Uterus (tissue), 4 donors: ENCODE measurements around the gene PTTG1. TPM values are rescaled to one million over a fixed set of nuclear protein-coding genes. Genes with fewer than 3 reads are reported as not detected.
A peak's percentile ranks its signal among the peaks of the same experiment; 100 is the strongest.

Source experiments
- DNase-seq, 2 donors: peaks; one replicate each; pipeline ENCODE4 v3.0.0-alpha.2; 2019 to 2020
- H3K27ac ChIP-seq, 2 donors: fragments of 200-600 bp; sonication (generic); 1 replicate in 1 of 2; 2 replicates in 1 of 2; pipeline ENCODE4 v1.5.1; 2016 to 2018
- H3K27me3 ChIP-seq, 2 donors: fragments of 200-600 bp; sonication (generic); one replicate each; pipeline ENCODE4 v1.5.1; 2018 to 2019; ENCODE audit warnings: control low read depth in 1 of 2
- H3K36me3 ChIP-seq, 2 donors: fragments of 200-600 bp; sonication (generic); one replicate each; pipeline ENCODE4 v1.5.1; 2019; ENCODE audit warnings: control low read depth in 1 of 2
- H3K4me1 ChIP-seq, 2 donors: fragments of 200-600 bp; sonication (generic); one replicate each; pipeline ENCODE4 v1.5.1; 2018 to 2019; ENCODE audit warnings: control low read depth in 1 of 2
- H3K4me3 ChIP-seq, 2 donors: fragments of 200-600 bp; sonication (generic); 1 replicate in 1 of 2; 2 replicates in 1 of 2; pipeline ENCODE4 v1.5.1; 2018 to 2019; ENCODE audit warnings: mild to moderate bottlenecking in 1 of 2
- H3K9me3 ChIP-seq, 2 donors: fragments of 200-600 bp; sonication (generic); one replicate each; pipeline ENCODE4 v1.5.1; 2019; ENCODE audit warnings: control low read depth in 1 of 2
- POLR2A ChIP-seq, 2 donors: fragments of 450-650 bp; IDR thresholded peaks; one replicate each; pipeline ENCODE4 v1.6.1; 2016; ENCODE audit warnings: antibody characterized with exemption in 2 of 2, mild to moderate bottlenecking in 1 of 2, moderate library complexity in 1 of 2
- intact Hi-C: fragments of 100-400 bp; cut with DNase I; formaldehyde crosslinking; loops from one replicate; pipeline ENCODE4 v1.15.1; 2023; ENCODE audit warnings: low total_unique reads
- total RNA-seq, 4 donors: library from RNA; depleted of rRNA in 3 of 4; stranded (reverse); fragments of >200 nt in 3 of 4; gene quantifications; one replicate each; pipeline versions ENCODE4 v1.1.0 to v1.2.4, GENCODE V29; 2014 to 2023
- TF ChIP-seq, protein P1 (sequence below), 4 experiments: fragments of 200-600 bp in 2 of 4; fragments of 450-650 bp in 2 of 4; sonication (generic) in 2 of 4; IDR thresholded peaks; one replicate each; pipeline ENCODE4 v1.5.1; 2016 to 2019; ENCODE audit warnings: antibody characterized with exemption in 4 of 4, mild to moderate bottlenecking in 2 of 4, moderate library complexity in 1 of 4
- donor health status: DM: yes; HTN: yes; CAD: no.

PTTG1 gene
- total RNA-seq, 4 donors from 2014 or later = 2.4 to 40.0 (median 10.6) TPM; not detected in 1

DNA sequence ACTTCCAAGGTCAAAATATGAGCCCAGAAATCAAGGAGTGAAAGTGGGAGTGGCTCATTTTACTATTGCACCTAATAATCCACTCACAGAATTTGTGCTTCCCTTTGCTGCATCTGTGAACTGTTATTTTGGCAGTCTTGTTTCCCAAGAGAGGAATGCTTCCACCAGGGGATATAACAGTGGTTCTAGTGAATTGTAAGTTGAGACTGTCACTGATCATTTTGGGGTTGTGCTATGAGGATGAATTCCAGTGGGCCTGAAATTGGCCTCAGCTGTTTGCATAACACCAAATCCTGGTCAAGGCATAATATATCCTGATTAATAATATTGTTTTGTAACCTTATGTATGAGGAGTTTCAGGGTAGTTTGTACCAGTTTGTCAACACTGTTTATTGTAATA lies 36.2 kb upstream of the PTTG1 start:
- TF ChIP-seq, protein P1, sequence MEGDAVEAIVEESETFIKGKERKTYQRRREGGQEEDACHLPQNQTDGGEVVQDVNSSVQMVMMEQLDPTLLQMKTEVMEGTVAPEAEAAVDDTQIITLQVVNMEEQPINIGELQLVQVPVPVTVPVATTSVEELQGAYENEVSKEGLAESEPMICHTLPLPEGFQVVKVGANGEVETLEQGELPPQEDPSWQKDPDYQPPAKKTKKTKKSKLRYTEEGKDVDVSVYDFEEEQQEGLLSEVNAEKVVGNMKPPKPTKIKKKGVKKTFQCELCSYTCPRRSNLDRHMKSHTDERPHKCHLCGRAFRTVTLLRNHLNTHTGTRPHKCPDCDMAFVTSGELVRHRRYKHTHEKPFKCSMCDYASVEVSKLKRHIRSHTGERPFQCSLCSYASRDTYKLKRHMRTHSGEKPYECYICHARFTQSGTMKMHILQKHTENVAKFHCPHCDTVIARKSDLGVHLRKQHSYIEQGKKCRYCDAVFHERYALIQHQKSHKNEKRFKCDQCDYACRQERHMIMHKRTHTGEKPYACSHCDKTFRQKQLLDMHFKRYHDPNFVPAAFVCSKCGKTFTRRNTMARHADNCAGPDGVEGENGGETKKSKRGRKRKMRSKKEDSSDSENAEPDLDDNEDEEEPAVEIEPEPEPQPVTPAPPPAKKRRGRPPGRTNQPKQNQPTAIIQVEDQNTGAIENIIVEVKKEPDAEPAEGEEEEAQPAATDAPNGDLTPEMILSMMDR (IDR thresholded peaks at IDR 0.05) = no peak
- TF ChIP-seq POLR2A (IDR thresholded peaks at IDR 0.05) = no peak
- no peaks in the 10 kb centered on the region for H3K4me1 ChIP-seq
- no peak overlapping the region for H3K27ac ChIP-seq
- H3K4me3 ChIP-seq = no peak overlapping the region
- intact Hi-C loops = no loop called here
- no peak for DNase-seq
- H3K27me3 ChIP-seq = no peaks in the 10 kb centered on the region
- H3K9me3 ChIP-seq = peaks cover 0 to 19% of the 10 kb centered on the region in 2 donors
- H3K36me3 ChIP-seq = no peaks in the 10 kb centered on the region

DNA sequence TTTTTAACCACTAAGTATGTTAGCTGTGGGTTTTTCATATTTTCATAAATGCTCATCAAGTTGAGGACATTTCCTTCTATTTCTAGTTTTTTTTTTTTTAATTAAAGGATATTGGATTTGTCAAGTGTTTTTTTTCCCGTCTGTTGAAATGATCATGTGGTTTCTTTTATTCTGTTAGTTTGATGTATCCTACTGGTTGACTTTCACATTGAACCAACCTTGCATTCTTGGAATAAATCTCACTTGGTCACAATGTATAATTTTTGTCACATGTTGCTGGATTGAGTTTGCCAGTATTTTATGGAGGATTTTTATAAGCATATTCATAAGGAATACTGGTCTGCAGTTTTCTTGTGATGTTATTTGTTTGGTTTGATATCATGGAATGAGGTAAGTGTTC lies 34.2 kb upstream of the PTTG1 start:
- Histone ChIP-seq H3K4me1 (no peaks in the 10 kb centered on the region), H3K27ac (no peak overlapping the region), H3K27me3 (no peaks in the 10 kb centered on the region), H3K36me3 (no peaks in the 10 kb centered on the region), H3K9me3 (peaks cover 0 to 19% of the 10 kb centered on the region in 2 donors), H3K4me3 (no peak overlapping the region)
- intact Hi-C loops = no loop called here
- TF ChIP-seq POLR2A (IDR thresholded peaks at IDR 0.05) = no peak
- no peak for DNase-seq

DNA sequence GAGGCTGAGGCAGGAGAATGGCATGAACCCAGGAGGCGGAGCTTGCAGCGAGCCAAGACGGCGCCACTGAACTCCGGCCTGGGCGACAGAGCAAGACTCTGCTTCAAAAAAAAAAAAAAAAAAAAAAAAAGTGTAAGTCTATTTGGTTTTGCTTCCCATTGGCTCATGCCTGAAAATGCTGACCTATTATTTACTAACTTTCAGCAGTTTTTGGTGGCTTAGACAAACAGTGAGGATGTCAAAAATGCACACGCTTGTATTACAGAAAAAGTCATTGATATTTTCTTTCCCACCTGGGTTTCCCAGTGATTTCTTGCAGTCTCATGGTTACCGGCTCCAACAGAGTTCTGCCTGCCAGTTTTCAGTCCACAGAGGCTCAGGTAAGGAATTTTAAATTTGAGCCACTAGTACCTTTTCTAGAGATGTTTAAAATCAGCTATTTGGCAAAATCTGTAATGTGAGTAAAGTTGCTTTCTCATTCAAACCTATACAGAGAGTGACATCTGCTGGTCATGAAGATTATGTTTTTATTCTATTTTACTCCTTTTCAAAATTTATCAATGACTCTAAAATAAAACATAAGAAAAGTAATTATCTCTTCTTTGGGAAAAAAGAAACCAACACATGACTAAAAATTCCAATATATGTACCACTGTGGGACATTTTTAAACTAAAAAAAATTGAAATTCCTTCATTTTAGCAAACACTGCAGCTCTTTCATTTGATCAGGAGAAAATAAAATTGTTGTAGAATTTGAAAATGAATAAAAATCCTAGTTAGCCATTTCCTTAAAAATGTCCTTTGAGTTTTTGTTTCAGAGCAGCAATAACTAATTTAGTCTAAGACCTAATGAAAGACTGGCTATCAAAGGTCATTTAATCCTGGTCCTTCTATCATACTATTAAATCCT lies 30.6 kb upstream of the PTTG1 start:
- Histone ChIP-seq H3K4me3 (no peak overlapping the region), H3K9me3 (peaks cover 0 to 19% of the 10 kb centered on the region in 2 donors), H3K36me3 (no peaks in the 10 kb centered on the region), H3K27me3 (no peaks in the 10 kb centered on the region), H3K27ac (no peak overlapping the region), H3K4me1 (no peaks in the 10 kb centered on the region)
- intact Hi-C loops = no loop called here
- TF ChIP-seq, protein P1 (IDR thresholded peaks at IDR 0.05) = peak in 3 of 4 experiments; percentile 33 to 40 (median 36)
- TF ChIP-seq POLR2A (IDR thresholded peaks at IDR 0.05) = no peak
- DNase-seq = no peak

DNA sequence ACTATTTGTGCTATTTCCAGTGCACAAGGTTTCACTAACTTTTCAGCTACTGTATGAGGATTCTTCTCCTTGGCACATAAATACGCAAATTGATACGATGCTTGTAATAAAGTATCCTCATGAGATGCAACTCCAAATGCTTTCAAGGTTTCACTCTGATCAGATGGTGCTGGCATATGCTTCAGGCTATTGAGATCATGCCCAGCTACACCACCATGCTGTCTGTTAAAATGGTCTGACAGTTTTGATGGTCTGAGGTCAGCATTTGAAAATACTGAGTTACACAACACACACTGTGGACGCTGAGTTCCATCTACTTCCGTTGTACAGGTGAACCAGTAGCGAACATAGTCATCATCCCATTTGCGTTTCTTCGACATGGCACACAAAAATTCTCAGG lies 26.5 kb upstream of the PTTG1 start:
- intact Hi-C loops = no loop called here

DNA sequence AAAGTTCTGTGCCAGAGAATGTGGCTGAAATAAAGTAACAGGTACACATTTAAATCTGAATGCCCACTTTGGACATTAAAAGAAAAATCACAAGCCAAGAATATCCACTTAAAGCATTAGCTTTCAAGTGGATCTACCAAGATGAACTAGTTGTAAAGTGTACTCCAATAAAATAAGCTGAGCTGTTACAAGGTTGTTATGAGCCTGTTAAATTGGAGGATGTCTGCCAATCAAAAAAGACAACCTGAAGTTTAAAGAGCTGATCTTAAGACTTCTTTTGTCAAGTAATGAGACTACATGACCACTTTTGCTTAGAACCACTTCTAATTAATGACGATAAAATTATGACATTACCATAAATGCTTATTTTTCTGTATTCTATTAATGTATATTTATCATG lies 24.2 kb upstream of the PTTG1 start:
- Histone ChIP-seq H3K4me3 (no peak overlapping the region), H3K36me3 (no peaks in the 10 kb centered on the region), H3K27me3 (no peaks in the 10 kb centered on the region), H3K9me3 (no peaks in the 10 kb centered on the region), H3K27ac (no peak overlapping the region), H3K4me1 (no peaks in the 10 kb centered on the region)
- no peak for DNase-seq
- no peak for TF ChIP-seq POLR2A (IDR thresholded peaks at IDR 0.05)
- TF ChIP-seq, protein P1 (IDR thresholded peaks at IDR 0.05) = no peak
- intact Hi-C loops = no loop called here

More for the DNA sequence above, 26.5 kb upstream of the PTTG1 start:
- Histone ChIP-seq H3K4me3 (no peak overlapping the region), H3K27ac (no peak overlapping the region), H3K36me3 (no peaks in the 10 kb centered on the region), H3K4me1 (no peaks in the 10 kb centered on the region), H3K9me3 (no peaks in the 10 kb centered on the region), H3K27me3 (no peaks in the 10 kb centered on the region)
- no peak for DNase-seq
- TF ChIP-seq POLR2A (IDR thresholded peaks at IDR 0.05) = no peak
- TF ChIP-seq, protein P1 (IDR thresholded peaks at IDR 0.05) = no peak
